ENCODE data around the gene TIAM1. TPM values are rescaled to one million over a fixed set of nuclear protein-coding genes. Genes with fewer than 3 reads are reported as not detected.

Gene TIAM1
- total and polyA plus RNA-seq, 2 of the 8 experiments (the other 6 are each of a cell fraction or from before 2014, with no cell fraction given), result 10.1 to 30.7 TPM

- no peak for TF ChIP-seq SIN3A (conservative IDR thresholded peaks at IDR 0.05 in 1 of 2, IDR thresholded peaks at IDR 0.05 in 1 of 2; ENCODE audit: low read depth in 1 of 2, low read length in 2 of 2)
- no peak for TF ChIP-seq BRCA1 (IDR thresholded peaks at IDR 0.05; ENCODE audit: low read depth, low read length)
- TF ChIP-seq CBX8 (IDR thresholded peaks at IDR 0.05; ENCODE audit: borderline replicate concordance, low read depth, low read length), result no peak
- TF ChIP-seq POLR2AphosphoS5 (IDR thresholded peaks at IDR 0.05; ENCODE audit: low read depth, low read length), result no peak
These were observed 121.9 kb downstream of the TIAM1 start (continued) for GRCh38 chr21:31222142-31222541.
